ENCODE measurements around the gene CBLB. TPM values are rescaled to one million over a fixed set of nuclear protein-coding genes. Genes with fewer than 3 reads are reported as not detected.

The CBLB gene
- total RNA-seq, 1 experiment from 2014 or later, result 29.3 TPM

DNA sequence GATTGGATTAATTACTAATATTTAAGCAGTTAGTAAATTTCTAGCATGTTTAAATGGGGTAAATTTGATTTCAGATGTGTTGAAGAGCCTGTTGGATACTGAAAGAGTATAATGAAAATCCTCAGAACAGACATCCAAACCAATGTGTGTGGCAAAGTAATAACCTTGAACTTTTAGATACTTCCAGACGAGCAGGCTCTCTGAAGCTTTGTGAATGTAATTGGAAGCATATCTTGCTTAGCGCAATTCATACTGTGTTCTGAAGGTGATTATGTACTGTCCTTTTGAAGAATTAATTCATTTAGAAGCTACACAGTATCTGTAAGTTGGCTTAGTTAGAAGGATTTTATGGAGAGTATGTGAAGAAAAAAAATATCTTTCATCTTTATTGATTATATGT is 161.8 kb downstream of the CBLB start:
- in situ Hi-C loops (cut with HindIII; ENCODE audit: low pct_unique_long_range_greater_than_20kb, low sequenced_read_pairs), result no loop called here
- no peak for DNase-seq (ENCODE audit: low read depth, low spot score)

DNA sequence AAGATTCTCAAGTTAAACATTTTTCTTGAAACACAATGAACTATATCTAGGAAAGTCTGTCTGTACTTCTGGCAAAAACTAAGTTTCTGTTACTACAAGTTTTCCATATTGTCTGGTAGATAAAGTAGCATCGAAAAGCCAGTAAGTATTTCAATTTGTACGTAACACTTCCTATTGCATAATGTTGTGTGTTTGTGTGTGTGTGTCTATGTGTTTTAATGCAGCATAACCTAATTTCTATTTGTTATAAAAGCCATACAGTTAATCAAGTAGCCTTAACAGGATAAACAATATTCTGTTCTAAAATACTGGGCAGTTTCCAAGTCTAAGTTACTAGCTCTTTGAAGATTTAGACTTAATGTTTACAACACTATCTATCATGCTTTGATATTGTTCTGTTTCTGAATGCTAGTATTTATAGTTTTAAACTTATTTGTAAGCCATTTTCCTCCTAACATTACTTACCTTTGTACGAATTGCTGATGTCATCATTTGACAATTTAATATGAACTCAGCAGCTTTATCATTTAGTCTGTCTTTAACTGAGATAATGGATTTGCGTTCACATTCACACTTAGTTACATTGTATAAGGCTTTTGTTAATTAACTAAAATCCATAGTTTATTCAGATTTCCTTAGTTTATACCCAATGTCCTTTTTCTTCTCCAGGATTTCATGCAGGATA is 163.9 kb downstream of the CBLB start:
- in situ Hi-C loops (cut with HindIII; ENCODE audit: low pct_unique_long_range_greater_than_20kb, low sequenced_read_pairs), result no loop called here
- DNase-seq (ENCODE audit: low read depth, low spot score), result no peak

DNA sequence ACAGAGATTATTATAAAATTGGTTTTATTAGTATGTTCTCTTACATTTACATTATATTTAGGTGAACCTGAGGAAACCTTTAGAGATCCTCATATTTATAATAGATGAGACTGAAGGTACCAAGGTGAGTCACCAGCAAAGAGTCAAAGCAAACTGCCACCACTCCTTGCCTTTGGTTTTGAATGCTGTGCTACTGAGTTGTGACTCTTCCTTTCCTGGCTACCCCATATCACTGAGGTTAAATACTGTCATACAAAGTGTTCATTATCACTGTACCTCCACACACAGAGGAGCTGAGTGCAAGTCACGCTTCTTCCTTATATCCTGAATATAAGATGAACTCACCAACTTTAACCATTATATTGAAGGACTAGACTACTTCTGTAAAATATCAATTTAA is 168.2 kb downstream of the CBLB start:
- no peak for DNase-seq (ENCODE audit: low read depth, low spot score)
- in situ Hi-C loops (cut with HindIII; ENCODE audit: low pct_unique_long_range_greater_than_20kb, low sequenced_read_pairs), result no loop called here

DNA sequence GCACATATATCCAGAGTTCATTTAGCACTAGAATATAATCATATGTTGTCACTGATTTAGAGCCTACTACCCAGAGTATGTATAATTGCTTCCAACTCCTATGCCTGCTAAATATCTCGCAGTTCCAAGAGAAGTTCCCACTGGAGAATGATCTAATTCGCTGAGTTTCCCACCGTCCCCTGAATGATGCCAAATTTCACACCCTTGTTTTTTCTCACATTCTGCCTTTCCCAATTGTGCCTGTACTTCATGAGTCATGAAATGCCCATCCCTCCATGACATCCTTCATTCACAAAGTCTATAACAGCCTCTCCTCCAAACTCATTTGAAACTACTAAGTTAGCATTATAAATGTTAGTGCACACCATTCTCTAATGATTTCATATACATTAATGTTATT is 177.2 kb downstream of the CBLB start:
- in situ Hi-C loops (cut with HindIII; ENCODE audit: low pct_unique_long_range_greater_than_20kb, low sequenced_read_pairs), result no loop called here
- DNase-seq (ENCODE audit: low read depth, low spot score), result no peak

DNA sequence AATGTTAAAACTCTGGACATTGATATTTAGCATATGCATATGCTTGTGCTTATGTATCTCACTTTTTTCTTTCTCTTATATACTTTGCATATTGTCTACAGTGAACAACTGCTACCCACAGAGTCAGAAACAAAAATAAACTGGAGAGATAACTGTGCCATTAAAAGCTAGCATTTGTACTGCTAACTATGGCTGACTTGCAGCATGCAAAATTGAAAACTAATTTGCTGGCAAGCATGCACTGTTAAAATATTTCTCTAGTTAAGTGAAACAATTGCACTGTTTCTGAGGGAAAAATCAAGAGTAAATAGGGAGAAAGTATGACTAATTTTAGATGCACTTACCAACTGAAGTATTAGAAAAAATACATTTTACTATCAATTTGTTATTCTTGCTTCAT is 177.8 kb downstream of the CBLB start:
- in situ Hi-C loops (cut with HindIII; ENCODE audit: low pct_unique_long_range_greater_than_20kb, low sequenced_read_pairs), result no loop called here
- DNase-seq (ENCODE audit: low read depth, low spot score), result no peak

DNA sequence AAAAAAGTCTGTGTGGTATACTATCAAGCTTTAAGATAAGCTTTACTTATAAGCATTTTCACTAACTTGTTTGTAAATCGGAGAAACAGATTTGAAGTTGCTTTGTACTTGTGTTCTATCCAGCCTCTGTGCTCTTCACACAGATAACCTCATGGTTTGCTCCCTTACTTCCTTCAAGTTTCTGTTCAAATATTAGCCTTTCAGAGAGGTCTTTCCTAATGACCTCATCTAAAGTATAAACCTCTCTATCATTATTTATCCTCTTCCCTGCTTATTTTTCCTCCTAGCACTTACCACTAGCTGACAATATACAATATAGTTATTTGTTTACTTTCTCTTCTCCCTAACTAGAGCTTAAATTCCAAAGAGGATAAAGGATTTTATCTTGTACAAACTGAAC is 180.0 kb downstream of the CBLB start:
- DNase-seq (ENCODE audit: low read depth, low spot score), result peak; percentile 23
- in situ Hi-C loops (cut with HindIII; ENCODE audit: low pct_unique_long_range_greater_than_20kb, low sequenced_read_pairs), result no loop called here

DNA sequence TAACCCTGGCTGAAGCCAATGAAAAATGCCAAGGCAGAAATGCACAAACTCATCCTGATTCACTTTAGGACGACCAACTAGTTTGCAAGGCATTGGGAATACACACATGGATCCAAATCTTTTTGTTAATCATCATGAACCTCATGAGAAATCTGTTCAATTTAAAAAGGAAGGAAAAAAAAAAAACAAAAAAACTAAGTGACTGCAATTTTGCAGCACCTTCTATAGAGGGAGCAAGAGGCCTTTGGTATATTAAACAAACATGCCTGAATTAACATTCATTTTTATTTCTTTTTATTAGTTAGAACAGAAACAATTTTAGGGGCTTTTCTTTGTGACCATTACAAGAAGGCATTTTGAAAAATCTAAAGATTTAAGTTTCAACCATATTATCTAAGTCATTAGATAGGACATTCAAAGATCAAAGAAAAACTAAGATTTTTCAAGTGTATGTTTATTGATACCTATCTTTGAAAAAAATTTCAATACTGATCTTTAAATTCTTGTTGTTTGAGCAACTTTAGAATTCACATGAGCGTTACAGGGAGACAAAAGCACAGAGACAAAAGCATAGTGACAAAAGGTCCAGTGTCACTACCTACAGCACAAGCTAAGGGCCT is 182.4 kb downstream of the CBLB start:
- in situ Hi-C loops (cut with HindIII; ENCODE audit: low pct_unique_long_range_greater_than_20kb, low sequenced_read_pairs), result no loop called here
- peak; percentile 40 for DNase-seq (ENCODE audit: low read depth, low spot score)

DNA sequence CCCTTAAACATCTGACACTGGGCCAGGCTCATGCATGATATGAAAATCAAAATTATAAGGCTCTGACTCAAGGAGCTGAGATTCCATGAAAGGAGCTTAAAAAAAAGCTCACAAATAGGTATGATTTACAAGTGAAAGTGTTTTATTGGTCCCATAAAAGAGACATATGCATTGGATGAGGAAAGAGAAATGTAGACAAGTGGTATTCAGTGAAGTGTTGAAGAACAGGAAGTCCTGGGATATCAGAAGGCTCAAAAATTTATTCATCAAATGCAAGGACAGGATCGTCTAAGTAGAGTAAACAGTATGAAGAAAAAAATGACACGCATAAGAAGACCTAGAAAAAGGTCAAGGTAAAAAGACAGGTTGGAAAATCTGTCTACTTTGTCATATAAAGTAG is 188.9 kb downstream of the CBLB start:
- in situ Hi-C loops (cut with HindIII; ENCODE audit: low pct_unique_long_range_greater_than_20kb, low sequenced_read_pairs), result no loop called here

DNA sequence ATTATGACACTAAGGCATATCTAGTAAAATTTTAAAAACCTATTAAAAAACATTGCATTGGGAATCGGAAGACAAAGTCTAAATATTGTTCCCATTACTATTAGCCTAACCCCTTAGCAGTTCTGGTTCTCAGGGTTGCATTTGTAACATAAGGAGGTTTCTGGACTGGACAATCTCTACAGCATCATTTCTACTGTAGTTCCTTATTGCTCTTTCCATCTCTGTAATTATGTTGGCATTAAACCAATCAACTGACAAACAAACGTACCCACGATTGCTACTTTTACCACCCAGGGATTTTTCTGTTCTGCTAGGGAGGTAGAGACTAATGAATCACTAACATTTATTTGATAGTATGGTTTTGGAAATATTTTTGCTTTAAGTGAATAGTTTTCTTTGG is 190.8 kb downstream of the CBLB start:
- in situ Hi-C loops (cut with HindIII; ENCODE audit: low pct_unique_long_range_greater_than_20kb, low sequenced_read_pairs), result no loop called here

More for the DNA sequence above, 188.9 kb downstream of the CBLB start:
- no peak for DNase-seq (ENCODE audit: low read depth, low spot score)

DNA sequence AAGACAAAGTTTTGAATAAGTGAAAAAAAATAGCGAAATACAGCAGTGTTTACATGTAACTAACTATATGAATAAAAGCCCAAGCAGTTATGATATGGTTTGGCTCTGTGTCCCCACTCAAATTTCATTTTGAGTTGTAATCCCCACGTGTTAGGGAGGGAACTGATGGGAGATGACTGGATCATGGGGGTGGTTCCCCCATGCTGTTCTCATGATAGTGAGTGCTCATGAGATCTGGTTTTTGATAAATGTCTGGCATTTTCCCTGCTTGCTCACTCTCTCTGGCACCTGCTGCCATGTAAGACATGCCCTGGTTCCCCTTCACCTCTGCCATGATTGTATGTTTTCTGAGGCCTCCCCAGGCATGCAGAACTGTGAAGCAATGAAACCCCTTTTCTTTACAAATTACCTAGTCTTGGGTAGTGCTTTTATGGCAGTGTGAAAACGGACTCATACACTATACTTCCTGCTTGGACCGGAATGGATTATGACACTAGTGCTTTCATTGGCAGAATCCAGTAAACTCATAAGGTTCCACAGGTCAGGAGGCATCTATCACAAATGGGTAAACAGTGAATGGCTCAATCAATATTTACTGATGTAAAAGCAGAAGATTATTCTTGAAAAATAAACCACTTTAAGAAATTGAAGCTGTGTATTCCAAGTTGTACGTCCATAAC is 192.1 kb downstream of the CBLB start:
- in situ Hi-C loops (cut with HindIII; ENCODE audit: low pct_unique_long_range_greater_than_20kb, low sequenced_read_pairs), result no loop called here
- DNase-seq (ENCODE audit: low read depth, low spot score), result no peak

More for the DNA sequence above, 190.8 kb downstream of the CBLB start:
- no peak for DNase-seq (ENCODE audit: low read depth, low spot score)

DNA sequence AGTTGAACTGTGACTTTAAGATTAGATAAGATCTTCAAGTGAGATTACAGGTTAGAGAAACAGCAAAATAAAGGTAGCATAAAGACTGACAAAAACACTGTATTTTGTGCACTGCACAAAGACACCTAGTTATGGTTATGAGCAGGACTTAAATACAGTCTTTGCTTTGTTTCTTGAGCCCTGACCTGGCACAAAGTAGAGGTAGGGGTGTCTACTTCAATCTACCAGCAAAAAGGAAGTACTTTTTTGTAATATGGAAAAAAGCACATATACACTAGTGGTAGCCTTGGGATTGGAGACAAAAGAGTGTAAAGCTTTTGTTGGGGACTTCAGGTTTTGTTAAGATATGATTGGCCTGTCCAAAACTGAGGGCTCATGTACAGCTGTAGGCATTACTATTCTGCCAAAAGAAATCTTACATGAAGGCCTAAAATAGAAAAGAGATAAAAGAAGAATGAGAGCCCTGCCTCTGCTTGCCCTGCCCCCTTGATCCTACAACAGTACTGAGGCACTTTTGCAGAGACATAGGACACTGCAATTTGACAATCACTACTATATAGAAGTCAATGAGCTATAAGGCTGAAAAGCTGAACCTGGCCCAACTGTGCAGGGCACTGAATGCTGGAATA is 194.3 kb downstream of the CBLB start:
- DNase-seq (ENCODE audit: low read depth, low spot score), result no peak
- in situ Hi-C loops (cut with HindIII; ENCODE audit: low pct_unique_long_range_greater_than_20kb, low sequenced_read_pairs), result no loop called here

DNA sequence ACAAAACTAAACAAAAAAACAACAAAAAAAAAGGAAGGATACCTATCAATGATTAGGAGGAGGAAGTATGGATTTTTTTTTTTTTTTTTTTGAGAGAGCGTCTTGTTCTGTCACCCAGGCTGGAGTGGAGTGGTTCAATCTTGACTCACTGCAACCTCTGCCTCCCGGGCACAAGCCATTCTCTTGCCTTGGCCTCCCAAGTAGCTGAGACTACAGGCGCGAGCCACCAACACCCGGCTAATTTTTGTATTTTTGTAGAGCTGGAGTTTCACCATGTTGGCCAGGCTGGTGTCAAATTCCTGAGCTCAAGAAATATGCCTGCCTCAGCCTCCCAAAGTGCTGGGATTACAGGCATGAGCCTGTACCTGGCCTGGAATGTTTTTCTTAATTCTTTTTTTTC is 195.8 kb downstream of the CBLB start:
- in situ Hi-C loops (cut with HindIII; ENCODE audit: low pct_unique_long_range_greater_than_20kb, low sequenced_read_pairs), result no loop called here

DNA sequence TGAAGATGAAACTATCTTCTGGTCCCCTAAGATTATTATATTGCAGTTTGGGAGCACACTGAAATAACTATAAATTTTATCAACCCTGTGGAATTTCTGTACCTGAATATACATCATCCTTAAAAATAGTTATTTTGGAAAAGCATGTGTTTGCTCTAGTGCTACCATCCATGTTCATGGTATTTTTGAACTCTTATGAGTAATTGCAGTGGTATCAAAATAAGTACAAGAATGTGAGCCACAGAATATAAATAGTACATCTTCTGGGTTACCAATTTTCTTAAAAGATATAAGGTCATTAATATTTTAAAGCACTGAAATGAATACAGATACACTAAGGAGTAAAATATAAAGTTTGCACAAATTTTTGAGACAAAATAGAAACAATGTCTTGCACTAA is 206.5 kb downstream of the CBLB start:
- no peak for DNase-seq (ENCODE audit: low read depth, low spot score)
- in situ Hi-C loops (cut with HindIII; ENCODE audit: low pct_unique_long_range_greater_than_20kb, low sequenced_read_pairs), result no loop called here

More for the DNA sequence above, 195.8 kb downstream of the CBLB start:
- DNase-seq (ENCODE audit: low read depth, low spot score), result no peak

DNA sequence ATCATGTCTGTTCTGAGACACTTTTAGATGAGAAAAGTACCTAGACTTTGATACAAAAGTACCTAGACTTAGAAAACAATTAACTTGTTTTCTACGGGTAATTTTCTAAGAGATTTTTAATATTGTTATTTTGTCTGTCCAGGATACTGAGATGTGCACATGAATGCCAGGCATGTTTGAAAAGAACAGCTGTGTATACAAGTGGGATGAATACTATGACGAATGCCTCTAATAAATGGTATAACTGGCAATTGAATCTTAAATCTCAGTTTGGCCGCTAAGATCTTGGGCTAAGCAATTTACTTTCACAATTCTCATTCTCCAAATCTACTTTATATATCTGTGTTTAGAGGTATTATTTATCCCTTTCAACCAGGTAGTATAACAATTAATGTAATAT is 207.4 kb downstream of the CBLB start:
- in situ Hi-C loops (cut with HindIII; ENCODE audit: low pct_unique_long_range_greater_than_20kb, low sequenced_read_pairs), result no loop called here
- DNase-seq (ENCODE audit: low read depth, low spot score), result no peak

DNA sequence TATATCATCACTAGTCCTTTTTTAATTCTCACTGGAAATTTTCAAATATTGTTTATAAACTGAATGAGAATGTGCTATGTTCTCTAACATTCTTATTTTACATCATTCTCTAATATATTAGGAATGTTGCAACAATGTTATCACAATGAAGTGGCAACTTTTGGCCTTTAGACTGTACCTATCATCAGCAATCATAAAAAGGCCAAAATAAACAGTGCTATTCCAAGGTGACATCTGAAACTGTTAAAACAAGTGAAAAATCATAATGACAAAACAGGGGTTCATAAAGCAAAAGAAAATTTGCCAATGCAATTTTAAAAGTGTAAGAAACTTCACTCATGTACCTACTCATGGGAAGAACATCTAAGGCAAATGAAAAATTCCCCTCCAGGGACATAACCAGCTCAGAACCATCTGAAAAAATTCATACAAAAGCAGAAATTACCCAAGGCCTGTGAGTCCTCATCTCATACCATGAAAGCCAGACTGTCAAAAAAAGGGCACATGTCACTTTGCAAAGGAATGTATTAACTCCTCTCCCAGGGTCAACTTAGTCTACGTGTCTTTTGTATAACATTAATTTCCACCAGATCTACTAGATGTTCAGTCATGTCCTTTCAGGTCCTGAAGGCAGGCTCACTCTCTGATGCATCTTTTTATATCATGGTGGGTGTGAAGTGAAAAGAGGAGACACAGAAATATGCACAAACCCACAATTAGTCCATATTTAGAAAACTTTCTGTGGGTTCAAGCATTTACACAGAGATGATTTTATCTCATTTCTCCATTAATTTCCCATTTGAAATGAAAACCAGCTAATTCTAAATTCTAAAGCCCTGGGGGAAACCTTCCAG is 211.9 kb downstream of the CBLB start:
- in situ Hi-C loops (cut with HindIII; ENCODE audit: low pct_unique_long_range_greater_than_20kb, low sequenced_read_pairs), result no loop called here

DNA sequence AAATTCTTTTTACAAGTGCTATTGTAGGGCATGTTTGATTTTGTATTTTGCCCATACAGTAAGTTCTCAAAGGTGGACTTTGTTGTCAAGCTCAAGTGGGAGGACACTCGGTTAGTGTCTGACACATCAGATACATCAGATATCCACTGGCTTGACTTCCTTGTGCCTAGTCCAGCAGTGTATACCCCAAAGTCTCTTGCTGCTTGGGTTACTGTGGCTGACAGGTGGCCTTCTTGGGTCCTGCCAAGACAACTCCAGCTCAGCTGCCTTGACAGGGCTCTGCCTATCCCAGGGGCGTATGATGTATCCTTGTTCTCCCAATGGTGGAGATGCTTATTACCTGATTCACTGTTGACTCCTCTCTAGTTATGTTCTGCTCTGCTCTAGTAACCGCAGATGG is 214.9 kb downstream of the CBLB start:
- no peak for DNase-seq (ENCODE audit: low read depth, low spot score)
- in situ Hi-C loops (cut with HindIII; ENCODE audit: low pct_unique_long_range_greater_than_20kb, low sequenced_read_pairs), result no loop called here

More for the DNA sequence above, 211.9 kb downstream of the CBLB start:
- DNase-seq (ENCODE audit: low read depth, low spot score), result no peak

DNA sequence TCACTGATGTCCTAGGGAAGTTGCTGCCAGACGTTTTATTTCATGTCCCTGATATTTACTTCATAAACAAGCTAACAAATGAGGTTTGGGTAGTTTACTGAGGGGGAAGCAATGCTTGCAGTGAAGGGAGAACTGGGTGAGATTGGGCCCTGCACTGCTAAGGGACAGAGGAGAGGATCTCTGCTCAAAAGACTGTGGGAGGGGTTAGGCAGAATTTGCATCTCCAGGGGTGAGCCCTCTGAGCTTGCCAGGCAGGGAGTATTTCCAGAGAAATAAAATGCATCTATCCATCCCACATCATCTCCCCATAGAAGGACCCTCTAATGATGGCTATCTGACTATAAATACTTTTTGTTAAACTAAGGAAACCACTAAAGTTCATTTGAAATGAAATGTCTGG is 215.6 kb downstream of the CBLB start:
- in situ Hi-C loops (cut with HindIII; ENCODE audit: low pct_unique_long_range_greater_than_20kb, low sequenced_read_pairs), result no loop called here
- no peak for DNase-seq (ENCODE audit: low read depth, low spot score)

DNA sequence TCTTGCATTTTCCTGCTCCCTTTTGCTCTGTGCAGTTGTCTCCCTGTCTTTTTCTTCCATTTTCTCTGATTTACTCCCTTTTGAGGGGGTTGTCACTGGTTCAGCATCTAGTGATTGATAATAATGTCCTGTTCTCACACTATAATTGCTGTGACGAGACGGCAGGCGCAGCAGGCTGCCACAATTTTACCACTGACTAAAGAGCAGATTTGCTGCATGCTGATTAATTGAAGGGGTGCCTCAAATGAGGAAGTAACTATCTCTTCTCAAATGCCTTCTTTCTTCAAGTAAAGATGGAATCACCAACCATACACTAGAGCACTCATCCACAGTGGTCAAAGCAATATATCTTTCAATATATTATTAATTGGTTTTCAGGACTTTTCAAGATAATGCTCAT is 219.3 kb downstream of the CBLB start:
- in situ Hi-C loops (cut with HindIII; ENCODE audit: low pct_unique_long_range_greater_than_20kb, low sequenced_read_pairs), result no loop called here
- no peak for DNase-seq (ENCODE audit: low read depth, low spot score)

All from SK-MEL-5 (cell line).